OCI-LY3 (cell line): ENCODE data around the gene HNRNPA3.

Experiments
- H2AFZ ChIP-seq: fragments of 200-600, 300-600 bp; shearing (Covaris generic); 2 replicates; pipeline ENCODE4 v1.6.0; 2014; ENCODE audit warnings: antibody characterized with exemption, low read depth, low read length
- H3K27ac ChIP-seq: fragments of 200-600, 300-600 bp; sonication (generic); 2 replicates; pipeline ENCODE4 v1.5.1; 2014; ENCODE audit warnings: mild to moderate bottlenecking, low read length, moderate library complexity, mixed read lengths
- H3K27me3 ChIP-seq: fragments of 200-600, 300-600 bp; sonication (generic); 2 replicates; pipeline ENCODE4 v1.6.1; 2014; ENCODE audit warnings: low read depth, low read length, mixed read lengths
- H3K36me3 ChIP-seq: fragments of 200-600, 300-600 bp; sonication (generic); replicated peaks from 2 replicates; pipeline ENCODE3; 2014; ENCODE audit warnings: low read depth, low read length, mixed read lengths
- H3K4me1 ChIP-seq: fragments of 300-600, 200-600 bp; sonication (generic); 2 replicates; pipeline ENCODE4 v1.6.1; 2014; ENCODE audit warnings: low read length, mixed read lengths
- H3K4me2 ChIP-seq: fragments of 200-600, 300-600 bp; sonication (generic); 2 replicates; pipeline ENCODE4 v1.6.1; 2014; ENCODE audit warnings: low read length, mixed read lengths
- H3K4me3 ChIP-seq: fragments of 300-600, 200-600 bp; sonication (generic); 2 replicates; pipeline ENCODE4 v1.5.1; 2014; ENCODE audit warnings: antibody characterized with exemption, mild to moderate bottlenecking, low read length, moderate library complexity
- H3K79me2 ChIP-seq: fragments of 300-600, 200-600 bp; shearing (Covaris generic); 2 replicates; pipeline ENCODE4 v1.6.1; 2014; ENCODE audit warnings: mild to moderate bottlenecking, low read length, mixed read lengths
- H3K9ac ChIP-seq: fragments of 300-600, 200-600 bp; shearing (Covaris generic); 2 replicates; pipeline ENCODE4 v1.6.0; 2014; ENCODE audit warnings: mild to moderate bottlenecking, low read length, moderate library complexity
- H3K9me3 ChIP-seq: fragments of 200-600, 300-600 bp; shearing (Covaris generic); 2 replicates; pipeline ENCODE4 v1.6.1; 2014; ENCODE audit warnings: low read length, mixed read lengths; ENCODE audit not compliant: insufficient read depth
- H4K20me1 ChIP-seq: fragments of 200-600, 300-600 bp; sonication (generic); 2 replicates; pipeline ENCODE4 v1.6.1; 2016; ENCODE audit warnings: low read length, mixed read lengths; ENCODE audit not compliant: insufficient read depth
- EZH2phosphoT487 ChIP-seq: fragments of 200-600 bp; shearing (Covaris generic); IDR thresholded peaks from 2 replicates; pipeline ENCODE4 v1.6.1; 2018; ENCODE audit warnings: antibody characterized with exemption, mixed run types, low read depth
- TF ChIP-seq, protein P1 (sequence below): fragments of 200-600, 300-600 bp; sonication (generic); IDR thresholded peaks from 2 replicates; pipeline ENCODE4 v1.5.1; 2014; ENCODE audit warnings: antibody characterized with exemption, low read length, low read depth

HNRNPA3 gene

DNA sequence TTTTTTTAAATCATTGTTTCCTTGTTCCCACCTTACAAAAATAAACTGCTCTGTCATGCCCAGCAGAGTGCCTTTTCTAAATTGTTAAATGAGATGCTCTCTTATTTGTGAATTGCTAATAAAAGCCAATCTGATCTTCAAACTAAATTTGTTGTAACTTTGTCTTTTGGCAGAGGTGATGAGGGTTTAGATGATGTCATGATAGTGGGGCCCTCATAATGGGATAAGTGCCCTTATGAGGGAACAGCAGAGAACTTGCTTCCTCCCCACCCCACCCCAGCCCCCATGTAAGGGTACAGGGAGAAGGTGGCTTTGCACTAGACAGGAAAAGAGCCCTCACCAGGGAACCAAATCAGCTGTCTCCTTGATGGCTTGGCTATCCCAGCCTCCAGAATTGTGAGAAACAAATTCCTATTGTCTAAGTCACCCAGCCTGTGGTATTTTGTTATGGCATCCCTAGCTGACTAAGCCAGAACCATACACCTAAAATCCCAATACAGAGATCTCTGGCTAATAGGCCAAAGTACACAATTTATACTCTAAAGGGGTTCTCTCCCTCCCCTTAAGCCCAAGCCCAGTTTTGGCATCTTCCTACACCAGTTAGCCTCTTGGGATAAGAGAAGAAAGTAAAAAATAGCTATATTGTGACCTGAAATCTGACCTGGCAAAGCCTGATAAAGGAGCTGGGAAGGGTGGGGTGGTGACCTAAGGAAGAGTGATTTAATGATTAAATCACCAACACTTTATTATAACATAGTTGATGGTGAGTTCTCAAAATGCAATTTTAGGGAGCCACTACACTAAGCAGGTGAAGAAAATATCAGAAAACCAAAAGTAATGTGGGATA lies 40.3 kb upstream of the HNRNPA3 start:
- no peaks in the 10 kb centered on the region for H3K9me3 ChIP-seq
- no peaks in the 10 kb centered on the region for H3K79me2 ChIP-seq
- no peak overlapping the region for H3K4me3 ChIP-seq
- no peak overlapping the region for H3K4me2 ChIP-seq
- no peak overlapping the region for H2AFZ ChIP-seq
- H3K27ac ChIP-seq: no peak overlapping the region
- H3K36me3 ChIP-seq: no peaks in the 10 kb centered on the region
- H3K4me1 ChIP-seq: peaks cover 24% of the 10 kb centered on the region
- no peaks in the 10 kb centered on the region for H4K20me1 ChIP-seq
- no peak overlapping the region for H3K9ac ChIP-seq
- H3K27me3 ChIP-seq: 0 out of 2 replicates have a peak, but pooled peaks cover 4% of the 10 kb centered on the region
- TF ChIP-seq EZH2phosphoT487: no peak
- TF ChIP-seq, protein P1, sequence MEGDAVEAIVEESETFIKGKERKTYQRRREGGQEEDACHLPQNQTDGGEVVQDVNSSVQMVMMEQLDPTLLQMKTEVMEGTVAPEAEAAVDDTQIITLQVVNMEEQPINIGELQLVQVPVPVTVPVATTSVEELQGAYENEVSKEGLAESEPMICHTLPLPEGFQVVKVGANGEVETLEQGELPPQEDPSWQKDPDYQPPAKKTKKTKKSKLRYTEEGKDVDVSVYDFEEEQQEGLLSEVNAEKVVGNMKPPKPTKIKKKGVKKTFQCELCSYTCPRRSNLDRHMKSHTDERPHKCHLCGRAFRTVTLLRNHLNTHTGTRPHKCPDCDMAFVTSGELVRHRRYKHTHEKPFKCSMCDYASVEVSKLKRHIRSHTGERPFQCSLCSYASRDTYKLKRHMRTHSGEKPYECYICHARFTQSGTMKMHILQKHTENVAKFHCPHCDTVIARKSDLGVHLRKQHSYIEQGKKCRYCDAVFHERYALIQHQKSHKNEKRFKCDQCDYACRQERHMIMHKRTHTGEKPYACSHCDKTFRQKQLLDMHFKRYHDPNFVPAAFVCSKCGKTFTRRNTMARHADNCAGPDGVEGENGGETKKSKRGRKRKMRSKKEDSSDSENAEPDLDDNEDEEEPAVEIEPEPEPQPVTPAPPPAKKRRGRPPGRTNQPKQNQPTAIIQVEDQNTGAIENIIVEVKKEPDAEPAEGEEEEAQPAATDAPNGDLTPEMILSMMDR: no peak

DNA sequence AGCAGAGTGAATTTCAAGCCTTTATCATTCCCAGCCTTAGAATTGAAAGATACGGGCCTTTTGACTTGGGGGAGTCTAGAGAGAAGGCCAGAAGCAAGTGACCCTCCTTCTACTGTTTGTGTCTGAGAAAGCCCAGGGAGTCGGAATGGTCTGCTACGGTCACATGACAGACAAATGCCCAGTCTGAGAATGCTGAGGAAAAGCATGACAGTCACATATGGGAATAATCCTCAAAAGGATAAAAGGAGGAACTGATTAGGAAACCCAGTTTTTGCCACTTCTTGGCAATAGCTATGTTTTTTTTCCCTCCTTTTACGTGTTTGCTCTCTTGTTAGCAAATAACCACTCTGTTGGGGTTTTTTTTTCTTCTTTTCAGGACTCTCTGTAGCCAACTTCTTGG lies 38.1 kb upstream of the HNRNPA3 start:
- Histone ChIP-seq H3K4me3 (no peak overlapping the region), H3K9ac (no peak overlapping the region), H4K20me1 (no peaks in the 10 kb centered on the region), H3K4me1 (peaks cover 21% of the 10 kb centered on the region), H3K27me3 (0 out of 2 replicates have a peak, but pooled peaks cover 4% of the 10 kb centered on the region), H3K36me3 (no peaks in the 10 kb centered on the region), H3K79me2 (no peaks in the 10 kb centered on the region), H3K9me3 (no peaks in the 10 kb centered on the region), H3K27ac (no peak overlapping the region), H3K4me2 (no peak overlapping the region), H2AFZ (no peak overlapping the region)
- no peak for TF ChIP-seq EZH2phosphoT487
- TF ChIP-seq, protein P1: no peak

DNA sequence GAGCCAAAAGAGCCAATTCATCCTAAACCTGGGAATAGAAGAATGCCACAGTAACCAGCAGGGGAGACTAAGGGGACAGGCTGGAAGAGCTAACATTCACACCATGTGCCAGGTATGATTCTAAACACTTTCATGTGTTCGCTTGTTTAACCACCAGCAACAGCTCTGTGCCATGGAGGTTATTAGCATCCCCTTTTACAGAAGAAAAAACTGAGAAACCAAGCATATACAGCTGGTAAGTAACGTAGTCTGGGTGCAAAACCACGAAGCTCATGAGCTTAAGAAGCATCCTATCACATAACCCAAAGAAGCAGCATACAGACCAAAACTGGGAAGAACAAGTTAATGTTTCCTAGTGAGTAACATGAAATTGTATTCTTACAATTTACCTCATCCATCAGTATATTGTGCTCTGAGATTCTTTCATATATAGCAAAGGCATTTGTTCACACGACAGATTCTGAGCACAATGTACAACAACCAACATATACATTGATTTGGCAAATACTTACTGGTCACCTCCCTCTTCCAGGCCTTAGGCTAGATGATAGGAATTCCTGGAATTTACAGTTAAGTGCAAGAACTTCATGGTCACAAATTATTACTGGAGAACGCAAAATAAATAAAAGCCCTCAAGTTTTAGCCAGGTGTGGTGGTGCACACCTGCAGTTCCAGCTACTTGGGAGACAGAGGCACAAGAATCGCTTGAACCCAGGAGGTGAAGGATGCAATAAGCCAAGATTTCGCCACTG lies 36.5 kb upstream of the HNRNPA3 start:
- Histone ChIP-seq H3K4me1 (peaks cover 17% of the 10 kb centered on the region), H3K79me2 (no peaks in the 10 kb centered on the region), H3K36me3 (no peaks in the 10 kb centered on the region), H2AFZ (no peak overlapping the region), H3K9ac (no peak overlapping the region), H3K27me3 (0 out of 2 replicates have a peak, but pooled peaks cover 4% of the 10 kb centered on the region), H4K20me1 (no peaks in the 10 kb centered on the region), H3K27ac (no peak overlapping the region), H3K4me3 (no peak overlapping the region), H3K9me3 (no peaks in the 10 kb centered on the region), H3K4me2 (no peak overlapping the region)
- no peak for TF ChIP-seq EZH2phosphoT487
- TF ChIP-seq, protein P1: no peak

DNA sequence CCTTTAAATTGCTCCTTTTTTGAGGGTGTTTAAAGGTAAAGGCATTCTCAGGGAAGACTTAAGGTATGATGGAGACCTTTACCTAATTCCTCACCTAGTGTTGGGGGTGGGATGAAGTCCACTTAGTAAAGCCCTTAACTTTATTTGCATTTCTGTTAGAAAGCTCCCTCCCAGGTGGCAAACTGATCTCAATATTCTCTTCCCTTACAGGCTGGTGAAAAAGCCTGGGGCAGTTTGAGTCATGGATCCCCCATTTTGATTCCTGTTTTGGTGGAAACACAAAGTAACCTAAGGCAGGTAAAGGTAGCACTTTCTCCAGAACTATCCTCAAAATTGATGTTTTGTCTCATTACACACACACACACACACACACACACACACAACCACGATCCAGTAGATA lies 33.8 kb upstream of the HNRNPA3 start:
- 0 out of 2 replicates have a peak, but pooled peaks cover 4% of the 10 kb centered on the region for H3K27me3 ChIP-seq
- H3K9me3 ChIP-seq: no peaks in the 10 kb centered on the region
- H3K4me1 ChIP-seq: peaks cover 7% of the 10 kb centered on the region
- no peaks in the 10 kb centered on the region for H3K36me3 ChIP-seq
- no peak for TF ChIP-seq EZH2phosphoT487
- TF ChIP-seq, protein P1: no peak
- H3K9ac ChIP-seq: no peak overlapping the region
- no peaks in the 10 kb centered on the region for H3K79me2 ChIP-seq
- no peak overlapping the region for H3K27ac ChIP-seq
- no peak overlapping the region for H3K4me2 ChIP-seq
- H2AFZ ChIP-seq: no peak overlapping the region
- H4K20me1 ChIP-seq: no peaks in the 10 kb centered on the region
- H3K4me3 ChIP-seq: no peak overlapping the region
